GM12878 (cell line): ENCODE measurements around the gene SESN1. TPM values are rescaled to one million over a fixed set of nuclear protein-coding genes. Genes with fewer than 3 reads are reported as not detected.

Source experiments
- ATAC-seq: fragments of 200-7000 bp; cut with Tn5 transposase; 3 replicates; pipeline ENCODE4 v1.9.1; 2020; ENCODE audit warnings: mild to moderate bottlenecking, moderate library complexity
- BruUV-seq: library from RNA; stranded (reverse); fragments of 400-500 nt; replicated peaks from 2 replicates; lab custom pipeline; 2021; lab: Mats Ljungman, UMichigan
- CTCF ChIA-PET: fragments of 300-600 bp; sonication (Branson Sonifier 250); formaldehyde crosslinking; extraction: SDS; loops from one replicate; lab custom pipeline; 2021; ENCODE audit warnings: inconsistent platforms; lab: Yijun Ruan, JAX
- POLR2A ChIA-PET: fragments of 350-600 bp; formaldehyde crosslinking; extraction: SDS; loops from one replicate; lab custom pipeline; 2021; ENCODE audit warnings: inconsistent platforms; lab: Charles Lee
- RAD21 ChIA-PET: fragments of 300-600 bp; sonication (Branson Sonifier 250); formaldehyde crosslinking; loops from one replicate; lab custom pipeline; 2023; ENCODE audit warnings: antibody characterized with exemption; ENCODE audit not compliant: unreplicated experiment; lab: Charles Lee
- SMC1A ChIA-PET: fragments of 300-600 bp; sonication (Branson Sonifier 250); formaldehyde crosslinking; loops from one replicate; lab custom pipeline; 2023; ENCODE audit not compliant: unreplicated experiment, uncharacterized antibody; lab: Charles Lee
- DNase-seq: peaks from one replicate; pipeline ENCODE4 v3.0.0-alpha.2; 2011; ENCODE audit warnings: low read depth, low spot score
- FAIRE-seq: peaks from 3 replicates; lab custom pipeline; 2011; peaks lifted over from hg19 to GRCh38; lab: Jason Lieb, UNC
- H2AFZ ChIP-seq: 2 replicates; pipeline ENCODE4 v1.6.0; 2011; ENCODE audit warnings: low read depth, low read length, control low read depth; ENCODE audit not compliant: control insufficient read depth
- H3K27ac ChIP-seq: 2 replicates; pipeline ENCODE4 v1.5.1; 2011; ENCODE audit warnings: control low read depth; ENCODE audit not compliant: control insufficient read depth, insufficient read depth
- H3K27me3 ChIP-seq, 2 experiments: replicated peaks in 1 of 2; 2 replicates each; pipeline versions ENCODE4 v1.6.0 to v1.6.1; 2011; ENCODE audit warnings: low read length in 1 of 2; ENCODE audit not compliant: control insufficient read depth in 2 of 2, insufficient read depth in 2 of 2
- H3K36me3 ChIP-seq, 2 experiments: 2 replicates each; pipeline ENCODE4 v1.5.1; 2011; ENCODE audit warnings: low read length in 1 of 2; ENCODE audit not compliant: control insufficient read depth in 2 of 2, insufficient read depth in 2 of 2
- H3K4me1 ChIP-seq: 2 replicates; pipeline ENCODE4 v1.6.1; 2011; ENCODE audit warnings: mild to moderate bottlenecking, low read length, moderate library complexity, mixed read lengths; ENCODE audit not compliant: control insufficient read depth, insufficient read depth
- H3K4me2 ChIP-seq: 2 replicates; pipeline ENCODE4 v1.6.0; 2011; ENCODE audit warnings: control low read depth; ENCODE audit not compliant: control insufficient read depth, insufficient read depth
- H3K4me3 ChIP-seq: fragments of 200-600 bp; sonication (generic); 2 replicates; pipeline ENCODE4 v1.5.1; 2016
- H3K79me2 ChIP-seq: 2 replicates; pipeline ENCODE4 v1.6.0; 2011; ENCODE audit warnings: low read length; ENCODE audit not compliant: control insufficient read depth, insufficient read depth
- H3K9ac ChIP-seq: 2 replicates; pipeline ENCODE4 v1.8.0; 2011; ENCODE audit warnings: low read length, control low read depth, mixed read lengths; ENCODE audit not compliant: control insufficient read depth, insufficient read depth
- H3K9me3 ChIP-seq: replicated peaks from 3 replicates; pipeline ENCODE4 v1.5.1; 2011; ENCODE audit warnings: mild to moderate bottlenecking, low read length; ENCODE audit not compliant: control insufficient read depth, insufficient read depth
- H4K20me1 ChIP-seq: 2 replicates; pipeline ENCODE4 v1.6.0; 2011; ENCODE audit not compliant: control insufficient read depth, insufficient read depth
- ASH2L ChIP-seq: fragments of 300-600, 200-600 bp; sonication (generic); IDR thresholded peaks from 2 replicates; pipeline ENCODE4 v1.6.1; 2017; ENCODE audit warnings: low read depth, mild to moderate bottlenecking, borderline replicate concordance
- BRCA1 ChIP-seq: IDR thresholded peaks from 2 replicates; pipeline ENCODE4 v1.6.1; 2011; ENCODE audit warnings: low read depth, low read length, improper control_type of control experiment
- CBX3 ChIP-seq: fragments of 200-600 bp; sonication (generic); IDR thresholded peaks from 2 replicates; pipeline ENCODE4 v1.6.1; 2016; ENCODE audit warnings: low read depth, borderline replicate concordance
- EP300 ChIP-seq, 2 experiments: fragments of 150-350 bp in 1 of 2; IDR thresholded peaks; 2 replicates each; pipeline ENCODE4 v1.6.1; 2011 to 2012; ENCODE audit warnings: low read depth in 2 of 2, low read length in 2 of 2, borderline replicate concordance in 1 of 2, improper control_type of control experiment in 1 of 2, inconsistent platforms in 1 of 2; ENCODE audit not compliant: control insufficient read depth in 1 of 2
- IKZF2 ChIP-seq, 2 experiments: fragments of 450-650 bp; IDR thresholded peaks; 2 replicates each; pipeline ENCODE4 v1.6.1; 2017; ENCODE audit warnings: mild to moderate bottlenecking in 2 of 2, moderate library complexity in 2 of 2
- KAT2A ChIP-seq: conservative IDR thresholded peaks from 2 replicates; pipeline ENCODE4 v1.6.1; 2011; ENCODE audit warnings: low read depth, low read length; ENCODE audit not compliant: control insufficient read depth
- MTA3 ChIP-seq: IDR thresholded peaks from 2 replicates; pipeline ENCODE4 v1.6.1; 2012; ENCODE audit warnings: low read length, inconsistent platforms, borderline replicate concordance
- RBBP5 ChIP-seq: fragments of 200-600 bp; sonication (generic); conservative IDR thresholded peaks from 2 replicates; pipeline ENCODE4 v1.6.1; 2016
- RUNX3 ChIP-seq: IDR thresholded peaks from 2 replicates; pipeline ENCODE4 v1.6.1; 2012; ENCODE audit warnings: low read length, inconsistent platforms
- in situ Hi-C: fragments of 300-500 bp; cut with MboI; formaldehyde crosslinking; loops from 9 replicates; pipeline ENCODE4 v1.14.3; 2018; ENCODE audit warnings: mixed read lengths
- intact Hi-C: fragments of 100-400 bp; cut with micrococcal nuclease; formaldehyde crosslinking; loops from one replicate; pipeline ENCODE4 v1.14.2; 2022; ENCODE audit not compliant: unreplicated experiment
- polyA plus RNA-seq, 11 experiments: library from polyadenylated mRNA; depleted of rRNA in 4 of 11; unstranded in 6 of 11; stranded (reverse) in 5 of 11; fragments of >200 nt; fragmentation: Nextera tagmentation in 4 of 11; fragmentation: Illumina TruSeq in 1 of 11; extraction: Ambion mirVana in 4 of 11; extraction: Trizol in 1 of 11; gene quantifications; 1 replicate in 1 of 11; 2 replicates in 10 of 11; pipeline versions ENCODE4 v1.2.1 to v1.2.3, GENCODE V29; 2011 to 2016; ENCODE audit warnings: inconsistent platforms in 2 of 11, missing spikeins in 2 of 11, low read depth in 1 of 11
- total RNA-seq, 4 experiments: library from RNA; depleted of rRNA in 3 of 4; stranded (reverse); fragments of >200 nt in 3 of 4; fragmentation: Illumina TruSeq in 1 of 4; extraction: Trizol in 1 of 4; gene quantifications; 2 replicates each; pipeline versions ENCODE4 v1.2.1 to v1.2.3, GENCODE V29; 2013 to 2021
- TF ChIP-seq, protein P1 (sequence below): fragments of 450-650 bp; IDR thresholded peaks from 2 replicates; pipeline ENCODE4 v1.6.1; 2018; ENCODE audit warnings: mild to moderate bottlenecking, low read depth, moderate library complexity; ENCODE audit not compliant: partially characterized antibody
- TF ChIP-seq, protein P2 (sequence below): fragments of 450-650 bp; IDR thresholded peaks from 2 replicates; pipeline ENCODE4 v1.6.1; 2017; ENCODE audit warnings: antibody characterized with exemption, mild to moderate bottlenecking, moderate library complexity
- TF ChIP-seq, protein P3 (sequence below): IDR thresholded peaks from 2 replicates; pipeline ENCODE4 v1.6.1; 2011; ENCODE audit warnings: borderline replicate concordance, low read depth, mild to moderate bottlenecking, moderate library complexity, low read length; ENCODE audit not compliant: insufficient read depth, poor library complexity, severe bottlenecking

SESN1 gene
- total and polyA plus RNA-seq, 10 of the 15 experiments (the other 5 are each of a cell fraction or from before 2014, with no cell fraction given): 1.3 to 13.0 (median 3.3) TPM

DNA sequence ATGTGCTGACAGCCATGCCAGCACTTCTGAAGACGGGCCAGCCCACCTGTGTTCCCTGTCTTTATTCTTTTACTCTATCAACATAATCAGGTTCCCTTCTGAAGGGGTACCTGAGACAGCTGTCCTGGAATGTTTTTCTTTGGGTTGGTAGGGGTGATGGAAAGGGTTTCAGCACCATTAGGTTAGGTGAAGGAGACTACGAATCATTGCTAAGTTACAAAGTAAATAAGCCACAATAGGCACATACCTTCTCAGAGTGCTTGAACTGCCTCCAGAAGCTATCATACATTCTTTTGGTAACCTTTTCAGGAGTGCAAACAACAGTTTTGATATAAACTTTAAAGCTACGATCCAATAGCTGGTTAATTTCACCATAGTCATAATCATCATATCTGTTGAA is 106.3 kb downstream of the SESN1 start (continued):
- TF ChIP-seq, protein P1, sequence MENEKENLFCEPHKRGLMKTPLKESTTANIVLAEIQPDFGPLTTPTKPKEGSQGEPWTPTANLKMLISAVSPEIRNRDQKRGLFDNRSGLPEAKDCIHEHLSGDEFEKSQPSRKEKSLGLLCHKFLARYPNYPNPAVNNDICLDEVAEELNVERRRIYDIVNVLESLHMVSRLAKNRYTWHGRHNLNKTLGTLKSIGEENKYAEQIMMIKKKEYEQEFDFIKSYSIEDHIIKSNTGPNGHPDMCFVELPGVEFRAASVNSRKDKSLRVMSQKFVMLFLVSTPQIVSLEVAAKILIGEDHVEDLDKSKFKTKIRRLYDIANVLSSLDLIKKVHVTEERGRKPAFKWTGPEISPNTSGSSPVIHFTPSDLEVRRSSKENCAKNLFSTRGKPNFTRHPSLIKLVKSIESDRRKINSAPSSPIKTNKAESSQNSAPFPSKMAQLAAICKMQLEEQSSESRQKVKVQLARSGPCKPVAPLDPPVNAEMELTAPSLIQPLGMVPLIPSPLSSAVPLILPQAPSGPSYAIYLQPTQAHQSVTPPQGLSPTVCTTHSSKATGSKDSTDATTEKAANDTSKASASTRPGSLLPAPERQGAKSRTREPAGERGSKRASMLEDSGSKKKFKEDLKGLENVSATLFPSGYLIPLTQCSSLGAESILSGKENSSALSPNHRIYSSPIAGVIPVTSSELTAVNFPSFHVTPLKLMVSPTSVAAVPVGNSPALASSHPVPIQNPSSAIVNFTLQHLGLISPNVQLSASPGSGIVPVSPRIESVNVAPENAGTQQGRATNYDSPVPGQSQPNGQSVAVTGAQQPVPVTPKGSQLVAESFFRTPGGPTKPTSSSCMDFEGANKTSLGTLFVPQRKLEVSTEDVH: no peak
- TF ChIP-seq EP300 (IDR thresholded peaks at IDR 0.05; ENCODE audit: borderline replicate concordance in 1 of 2, control insufficient read depth in 1 of 2, low read depth in 2 of 2, low read length in 2 of 2) (no peak), IKZF2 (IDR thresholded peaks at IDR 0.05) (no peak)
- TF ChIP-seq, protein P2, sequence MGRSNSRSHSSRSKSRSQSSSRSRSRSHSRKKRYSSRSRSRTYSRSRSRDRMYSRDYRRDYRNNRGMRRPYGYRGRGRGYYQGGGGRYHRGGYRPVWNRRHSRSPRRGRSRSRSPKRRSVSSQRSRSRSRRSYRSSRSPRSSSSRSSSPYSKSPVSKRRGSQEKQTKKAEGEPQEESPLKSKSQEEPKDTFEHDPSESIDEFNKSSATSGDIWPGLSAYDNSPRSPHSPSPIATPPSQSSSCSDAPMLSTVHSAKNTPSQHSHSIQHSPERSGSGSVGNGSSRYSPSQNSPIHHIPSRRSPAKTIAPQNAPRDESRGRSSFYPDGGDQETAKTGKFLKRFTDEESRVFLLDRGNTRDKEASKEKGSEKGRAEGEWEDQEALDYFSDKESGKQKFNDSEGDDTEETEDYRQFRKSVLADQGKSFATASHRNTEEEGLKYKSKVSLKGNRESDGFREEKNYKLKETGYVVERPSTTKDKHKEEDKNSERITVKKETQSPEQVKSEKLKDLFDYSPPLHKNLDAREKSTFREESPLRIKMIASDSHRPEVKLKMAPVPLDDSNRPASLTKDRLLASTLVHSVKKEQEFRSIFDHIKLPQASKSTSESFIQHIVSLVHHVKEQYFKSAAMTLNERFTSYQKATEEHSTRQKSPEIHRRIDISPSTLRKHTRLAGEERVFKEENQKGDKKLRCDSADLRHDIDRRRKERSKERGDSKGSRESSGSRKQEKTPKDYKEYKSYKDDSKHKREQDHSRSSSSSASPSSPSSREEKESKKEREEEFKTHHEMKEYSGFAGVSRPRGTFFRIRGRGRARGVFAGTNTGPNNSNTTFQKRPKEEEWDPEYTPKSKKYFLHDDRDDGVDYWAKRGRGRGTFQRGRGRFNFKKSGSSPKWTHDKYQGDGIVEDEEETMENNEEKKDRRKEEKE: no peak

DNA sequence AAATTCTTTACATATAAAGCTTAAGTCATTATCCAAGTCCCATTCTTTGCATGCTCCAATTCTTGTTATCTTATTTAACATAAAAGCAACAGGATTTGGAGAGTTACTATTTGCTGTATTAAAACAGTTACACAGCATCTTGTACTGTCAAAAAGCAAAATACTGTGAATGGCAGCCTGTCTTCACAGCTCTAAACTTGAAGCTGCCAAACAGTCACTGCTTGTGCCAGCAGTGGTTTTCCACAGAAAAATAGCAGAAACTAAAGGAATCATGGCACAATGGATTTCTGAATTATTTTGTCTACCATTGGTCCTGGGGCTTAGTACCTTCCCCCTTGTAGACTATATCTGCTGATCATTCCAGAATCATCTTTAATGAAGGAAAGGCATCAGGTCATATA is 107.5 kb downstream of the SESN1 start:
- ChIA-PET SMC1A (interaction anchor here (0.7 to 1.6 kb wide), 2 partner anchors 10 to 85 kb away, joined by 3 to 9 read pairs; no protein-coding TSS in a partner anchor), RAD21 (no interaction called here), POLR2A (no interaction called here), CTCF (interaction anchor here (1.1 kb wide), 1 partner anchor 85 kb away, joined by 4 read pairs; no protein-coding TSS in a partner anchor)
- Histone ChIP-seq H3K36me3 (no peaks in the 10 kb centered on the region), H3K4me2 (no peak overlapping the region), H3K79me2 (no peaks in the 10 kb centered on the region), H3K4me3 (no peak overlapping the region), H3K27me3 (no peaks in the 10 kb centered on the region), H2AFZ (no peak overlapping the region), H3K4me1 (no peaks in the 10 kb centered on the region), H3K9ac (no peak overlapping the region), H3K9me3 (no peaks in the 10 kb centered on the region), H4K20me1 (no peaks in the 10 kb centered on the region), H3K27ac (no peak overlapping the region)
- no peak for ATAC-seq
- intact Hi-C loops: no loop called here
- DNase-seq: no peak
- no peak for FAIRE-seq
- no TSS peak for BruUV-seq
- in situ Hi-C loops: no loop called here
- TF ChIP-seq ASH2L (no peak), RBBP5 (no peak), MTA3 (no peak), BRCA1 (no peak), KAT2A (no peak), CBX3 (no peak), RUNX3 (no peak)
- TF ChIP-seq, protein P3, sequence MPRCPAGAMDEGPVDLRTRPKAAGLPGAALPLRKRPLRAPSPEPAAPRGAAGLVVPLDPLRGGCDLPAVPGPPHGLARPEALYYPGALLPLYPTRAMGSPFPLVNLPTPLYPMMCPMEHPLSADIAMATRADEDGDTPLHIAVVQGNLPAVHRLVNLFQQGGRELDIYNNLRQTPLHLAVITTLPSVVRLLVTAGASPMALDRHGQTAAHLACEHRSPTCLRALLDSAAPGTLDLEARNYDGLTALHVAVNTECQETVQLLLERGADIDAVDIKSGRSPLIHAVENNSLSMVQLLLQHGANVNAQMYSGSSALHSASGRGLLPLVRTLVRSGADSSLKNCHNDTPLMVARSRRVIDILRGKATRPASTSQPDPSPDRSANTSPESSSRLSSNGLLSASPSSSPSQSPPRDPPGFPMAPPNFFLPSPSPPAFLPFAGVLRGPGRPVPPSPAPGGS: no peak
